Parathyroid adenoma (tissue), 2 donors: Measurements from ENCODE around the gene ARF3.

Source experiments
- H2AFZ ChIP-seq: fragments of 300-600 bp; sonication (generic); one replicate; pipeline ENCODE4 v1.7.0; 2017; ENCODE audit warnings: antibody characterized with exemption, mild to moderate bottlenecking
- H3K27ac ChIP-seq: fragments of 300-600 bp; sonication (generic); one replicate; pipeline ENCODE4 v1.7.0; 2017
- H3K27me3 ChIP-seq: fragments of 300-600 bp; sonication (generic); one replicate; pipeline ENCODE4 v1.7.0; 2017; ENCODE audit warnings: low read length; ENCODE audit not compliant: control insufficient read depth, insufficient read depth
- H3K36me3 ChIP-seq: fragments of 300-600 bp; sonication (generic); one replicate; pipeline ENCODE4 v1.7.0; 2017; ENCODE audit warnings: low read length; ENCODE audit not compliant: control insufficient read depth, insufficient read depth
- H3K4me1 ChIP-seq: fragments of 300-600 bp; sonication (generic); one replicate; pipeline ENCODE4 v1.7.0; 2017; ENCODE audit warnings: control low read depth
- H3K4me2 ChIP-seq: fragments of 300-600 bp; sonication (generic); one replicate; pipeline ENCODE4 v1.7.0; 2017; ENCODE audit warnings: low read length
- H3K4me3 ChIP-seq: fragments of 300-600 bp; sonication (generic); one replicate; pipeline ENCODE4 v1.7.0; 2017; ENCODE audit warnings: low read depth, low read length
- H3K79me2 ChIP-seq: fragments of 300-600 bp; sonication (generic); one replicate; pipeline ENCODE4 v1.7.0; 2017; ENCODE audit warnings: control low read depth
- H3K9ac ChIP-seq: fragments of 300-600 bp; sonication (generic); one replicate; pipeline ENCODE4 v1.7.0; 2017; ENCODE audit warnings: mild to moderate bottlenecking
- H3K9me3 ChIP-seq: fragments of 300-600 bp; sonication (generic); one replicate; pipeline ENCODE4 v1.7.0; 2017; ENCODE audit warnings: low read length; ENCODE audit not compliant: control insufficient read depth
- CTCF ChIP-seq: fragments of 300-600 bp; sonication (generic); IDR thresholded peaks from one replicate; pipeline ENCODE4 v1.7.0; 2017; ENCODE audit warnings: antibody characterized with exemption, mild to moderate bottlenecking
- donor health status: primary hyperparathyroidism.

Gene ARF3

GRCh38 chr12:48982397-48983080, 25.3 kb upstream of the ARF3 start:
- no peak overlapping the region for H3K4me2 ChIP-seq
- H3K4me3 ChIP-seq = no peak overlapping the region
- TF ChIP-seq CTCF = no peak
- H2AFZ ChIP-seq = no peak overlapping the region
- no peaks in the 10 kb centered on the region for H3K36me3 ChIP-seq
- H3K9me3 ChIP-seq = no peaks in the 10 kb centered on the region
- H3K79me2 ChIP-seq = no peaks in the 10 kb centered on the region
- H3K4me1 ChIP-seq = peaks cover 23% of the 10 kb centered on the region
- H3K27me3 ChIP-seq = peaks cover 12% of the 10 kb centered on the region
- no peak overlapping the region for H3K9ac ChIP-seq
- H3K27ac ChIP-seq = no peak overlapping the region

- H3K4me3 ChIP-seq = no peak overlapping the region
- H3K36me3 ChIP-seq = no peaks in the 10 kb centered on the region
- H3K9me3 ChIP-seq = no peaks in the 10 kb centered on the region
- peaks cover 12% of the 10 kb centered on the region for H3K27me3 ChIP-seq
- no peak overlapping the region for H2AFZ ChIP-seq
- no peak for TF ChIP-seq CTCF
- H3K4me1 ChIP-seq = peaks cover 23% of the 10 kb centered on the region
- H3K79me2 ChIP-seq = no peaks in the 10 kb centered on the region
- H3K27ac ChIP-seq = no peak overlapping the region
- no peak overlapping the region for H3K4me2 ChIP-seq
- H3K9ac ChIP-seq = no peak overlapping the region
These were observed 24.5 kb upstream of the ARF3 start for GRCh38 chr12:48981757-48982157.

- H3K9ac ChIP-seq = no peak overlapping the region
- H3K4me2 ChIP-seq = peak overlapping the region; percentile 51
- peaks cover 23% of the 10 kb centered on the region for H3K4me1 ChIP-seq
- no peaks in the 10 kb centered on the region for H3K9me3 ChIP-seq
- H3K36me3 ChIP-seq = no peaks in the 10 kb centered on the region
- H3K27me3 ChIP-seq = peaks cover 12% of the 10 kb centered on the region
- H3K4me3 ChIP-seq = peak overlapping the region; percentile 40
- H3K79me2 ChIP-seq = no peaks in the 10 kb centered on the region
- no peak for TF ChIP-seq CTCF
- H2AFZ ChIP-seq = peak overlapping the region; percentile 29
- H3K27ac ChIP-seq = no peak overlapping the region
These were observed 23.9 kb upstream of the ARF3 start for GRCh38 chr12:48980953-48981756.

- H3K9ac ChIP-seq = no peak overlapping the region
- no peak for TF ChIP-seq CTCF
These were observed 23.2 kb upstream of the ARF3 start for GRCh38 chr12:48980389-48980952.

More at GRCh38 chr12:48980389-48980952, 23.2 kb upstream of the ARF3 start:
- H3K9me3 ChIP-seq = no peaks in the 10 kb centered on the region
- H3K36me3 ChIP-seq = no peaks in the 10 kb centered on the region
- peaks cover 23% of the 10 kb centered on the region for H3K4me1 ChIP-seq
- peak overlapping the region; percentile 51 for H3K4me2 ChIP-seq
- no peak overlapping the region for H3K27ac ChIP-seq
- peaks cover 12% of the 10 kb centered on the region for H3K27me3 ChIP-seq
- no peaks in the 10 kb centered on the region for H3K79me2 ChIP-seq
- peak overlapping the region; percentile 43 for H2AFZ ChIP-seq
- H3K4me3 ChIP-seq = peak overlapping the region; percentile 40
